GM18519 (cell line): Measurements from ENCODE around the gene COL5A1.

Experiments
- ATAC-seq: cut with Tn5 transposase; IDR thresholded peaks from one replicate; pipeline ENCODE4 v1.9.1; 2021; ENCODE audit warnings: mild to moderate bottlenecking, moderate library complexity; ENCODE audit not compliant: unreplicated experiment, low FRiP score

Gene COL5A1

DNA sequence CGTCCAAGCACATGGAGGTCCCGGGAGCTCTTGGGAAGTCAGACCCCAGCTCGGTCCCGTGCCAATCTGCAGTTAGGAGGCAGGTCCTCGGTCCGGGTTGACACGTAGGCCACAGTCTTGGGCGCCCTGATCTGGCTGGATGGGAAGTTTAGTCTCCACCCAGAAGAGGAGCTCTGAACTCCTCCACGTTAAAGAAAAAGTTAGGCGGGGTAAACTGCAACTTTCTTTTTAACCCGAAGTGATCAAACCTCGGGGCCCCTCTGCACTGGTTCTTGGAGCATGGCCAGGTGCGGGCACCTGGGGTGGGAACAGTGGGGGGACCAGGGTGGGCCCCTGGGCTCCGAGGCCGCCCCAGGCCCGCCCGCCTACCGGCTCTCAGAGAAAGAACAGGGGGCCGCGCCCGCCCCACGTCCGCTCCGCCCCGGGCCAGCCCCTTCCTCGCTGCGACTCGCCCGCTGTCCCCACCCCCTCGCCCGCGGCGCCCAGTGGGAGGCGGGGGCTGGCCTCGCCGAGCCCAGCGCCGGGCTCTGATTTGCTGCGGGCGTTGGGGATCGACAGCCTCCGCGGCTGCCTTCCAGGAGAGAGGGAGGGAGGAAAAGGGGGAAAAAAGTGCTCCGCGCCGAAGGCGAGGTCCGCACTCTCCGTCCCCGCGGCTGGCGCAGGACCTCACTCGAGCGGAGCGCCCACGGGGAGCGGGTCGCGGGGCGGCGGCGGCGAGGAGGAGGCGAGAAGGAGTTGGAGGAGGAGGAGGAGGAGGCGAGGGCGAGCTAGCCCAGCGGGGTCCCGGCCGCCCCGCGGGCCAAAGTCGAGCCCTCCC, at the start of gene COL5A1:
Gene COL5A1 (plus strand): TSS at position 631 of the 817 bp plus-strand sequence. CDS start 385 bp downstream, outside the sequence.
- no peak for ATAC-seq

DNA sequence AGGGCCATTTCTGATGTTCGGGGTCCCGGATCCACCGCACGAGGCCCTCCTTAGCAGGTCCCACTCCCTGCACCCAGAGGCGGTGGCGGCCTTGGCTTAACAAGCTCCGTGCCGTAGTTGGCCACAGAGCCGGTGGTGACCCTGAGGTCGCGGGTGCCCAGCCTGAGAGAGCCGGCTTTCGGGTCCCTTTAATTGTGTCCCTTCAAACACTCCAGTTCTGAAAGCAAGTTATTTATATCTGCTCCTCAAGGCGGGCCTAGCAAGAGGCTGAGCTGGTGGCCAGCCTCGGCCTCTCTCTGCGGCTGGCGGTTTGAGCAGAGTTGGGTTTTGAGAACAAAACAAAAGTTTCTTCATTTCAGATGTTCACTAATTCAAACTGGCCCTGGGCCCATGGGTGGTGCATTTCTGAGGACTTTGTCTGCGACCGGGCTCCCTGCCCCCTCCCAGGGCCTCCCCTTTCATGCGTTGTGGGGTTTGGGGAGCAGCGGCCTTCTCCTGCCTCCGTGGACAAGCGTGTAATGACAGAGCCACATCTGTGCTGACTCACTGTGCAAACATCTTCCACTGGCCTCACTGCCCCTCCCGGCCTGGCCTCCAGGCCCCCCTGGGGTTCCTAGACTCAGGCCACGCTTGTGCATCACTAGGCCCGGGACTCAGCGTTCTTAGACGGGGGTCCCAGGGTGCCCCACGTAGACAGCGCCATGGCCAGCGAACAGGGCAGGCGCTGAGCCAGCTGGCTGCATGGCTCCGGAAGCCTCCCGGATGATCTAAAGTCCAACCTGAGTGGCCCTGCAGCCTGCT, 49.4 kb upstream of the COL5A1 start:
- ATAC-seq = no peak

- no peak for ATAC-seq
These were observed 48.8 kb upstream of the COL5A1 start for GRCh38 chr9:134592819-134593200.

- no peak for ATAC-seq
These were observed 48.1 kb upstream of the COL5A1 start for GRCh38 chr9:134593286-134594077.

- no peak for ATAC-seq
These were observed 47.3 kb upstream of the COL5A1 start for GRCh38 chr9:134594078-134594941.

GRCh38 chr9:134595014-134595413, 46.6 kb upstream of the COL5A1 start:
- ATAC-seq = no peak

DNA sequence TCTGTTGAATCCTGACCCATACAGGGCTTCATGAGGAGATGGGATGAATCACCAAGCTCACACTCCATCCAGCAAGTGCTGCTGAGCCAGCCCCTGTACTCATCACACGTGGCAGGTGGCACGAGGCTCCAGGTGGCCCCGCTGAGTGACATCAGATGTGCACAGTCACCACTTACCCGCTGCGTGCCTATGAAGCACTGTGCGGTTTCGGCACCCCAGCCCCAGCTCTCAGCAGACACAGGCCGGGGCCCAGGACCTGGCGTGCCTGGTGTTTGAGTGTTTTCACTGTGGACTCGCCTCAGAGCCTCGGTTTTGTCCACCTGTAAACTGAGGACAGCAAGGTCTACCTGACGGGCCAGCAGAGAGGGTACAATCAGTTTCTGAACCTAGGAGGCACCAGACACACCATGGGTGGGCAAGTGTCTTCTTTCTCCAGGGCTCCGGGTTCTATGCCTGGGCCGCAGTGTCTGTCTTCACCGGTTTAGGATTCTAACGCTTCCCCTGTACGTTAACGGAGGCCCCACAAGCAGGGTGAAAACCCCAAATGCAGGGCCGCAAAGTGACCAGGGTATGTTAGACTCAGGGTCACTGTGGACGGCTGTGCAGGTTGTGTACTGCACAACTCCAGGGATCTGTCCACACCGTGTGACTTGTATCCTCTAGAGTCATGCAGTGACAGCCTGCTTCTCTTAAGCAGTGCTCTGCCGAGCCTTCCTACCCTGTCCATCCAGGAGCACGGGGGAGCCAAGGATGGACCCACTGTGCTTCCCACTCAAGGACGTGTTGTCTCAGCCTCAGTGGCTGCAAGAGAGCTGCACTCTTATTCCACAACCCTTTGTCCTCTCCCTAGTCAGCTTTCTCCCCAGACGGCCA, 44.3 kb upstream of the COL5A1 start:
- no peak for ATAC-seq

DNA sequence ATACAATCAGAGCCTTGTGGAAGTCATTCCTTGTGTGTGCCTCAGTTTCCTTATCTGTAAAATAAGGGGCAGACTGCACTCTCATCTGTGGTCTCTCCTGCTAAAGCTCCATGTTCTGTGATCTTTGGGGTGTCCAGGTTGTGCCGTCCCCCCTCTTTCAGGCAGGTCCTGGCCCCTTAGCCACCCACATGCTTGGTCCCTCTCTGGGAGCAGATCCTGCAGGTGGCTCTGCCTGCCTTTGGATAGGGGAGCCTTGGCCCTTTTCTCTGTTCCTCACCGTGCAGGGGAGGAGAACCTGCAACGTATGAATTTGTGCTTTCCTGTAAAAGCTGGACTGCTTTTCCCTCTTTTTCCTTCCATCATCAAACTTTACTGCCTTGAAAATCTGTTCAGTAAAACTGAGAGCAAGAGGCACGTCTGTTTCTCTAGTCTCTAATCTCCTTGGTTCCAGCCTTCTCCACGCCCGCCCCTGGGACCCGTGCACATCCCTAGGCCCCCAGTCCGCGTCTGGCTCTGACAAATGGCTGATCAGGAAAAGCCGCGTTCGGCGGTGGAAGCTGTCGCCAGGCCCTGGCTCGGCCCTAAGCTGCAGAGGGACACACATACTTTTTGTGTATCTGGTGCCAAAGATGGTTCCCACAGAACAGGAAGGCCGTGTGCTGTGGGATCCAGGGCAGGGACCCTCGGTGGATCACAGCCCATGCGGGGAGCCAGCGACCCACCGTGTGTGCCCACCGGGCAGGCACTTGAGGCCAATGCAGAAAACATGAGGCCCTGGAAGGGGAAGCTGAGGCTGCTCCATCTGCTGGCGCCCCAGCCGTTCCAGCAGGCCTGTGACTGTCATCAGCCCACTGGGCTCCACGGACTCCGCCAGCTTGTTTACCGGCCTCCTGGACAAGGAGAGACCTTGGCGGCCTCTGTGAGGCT, 43.4 kb upstream of the COL5A1 start:
- no peak for ATAC-seq

- no peak for ATAC-seq
These were observed 42.7 kb upstream of the COL5A1 start for GRCh38 chr9:134598884-134599245.

- ATAC-seq = no peak
These were observed 41.2 kb upstream of the COL5A1 start for GRCh38 chr9:134600371-134600770.

GRCh38 chr9:134600836-134601638, 40.6 kb upstream of the COL5A1 start:
- no peak for ATAC-seq

DNA sequence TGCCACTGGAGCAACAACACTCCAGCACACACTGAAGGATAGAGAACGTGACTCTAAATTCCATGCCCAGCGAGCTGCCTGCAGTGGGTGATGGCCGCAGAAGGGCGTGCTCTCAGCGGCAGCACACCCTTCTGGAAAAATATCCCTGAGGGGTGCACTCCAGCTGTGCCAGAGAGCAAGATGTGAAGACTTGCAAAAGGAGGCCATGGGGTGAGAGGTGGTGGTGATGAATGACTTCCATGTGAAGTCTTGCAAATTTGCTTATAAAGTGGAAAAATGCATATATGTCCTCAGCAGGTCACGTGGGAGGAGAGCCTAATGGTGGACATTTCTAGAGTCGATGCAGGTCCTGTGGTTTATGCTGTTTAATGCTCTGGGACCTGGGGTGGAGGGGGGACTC, 39.8 kb upstream of the COL5A1 start:
- no peak for ATAC-seq

GRCh38 chr9:134602547-134603362, 38.8 kb upstream of the COL5A1 start:
- no peak for ATAC-seq

- no peak for ATAC-seq
These were observed 36.8 kb upstream of the COL5A1 start for GRCh38 chr9:134604834-134605233.

GRCh38 chr9:134605351-134605965, 36.1 kb upstream of the COL5A1 start:
- no peak for ATAC-seq

GRCh38 chr9:134605966-134606357, 35.6 kb upstream of the COL5A1 start:
- ATAC-seq = no peak
